Measurements from ENCODE around the gene KRTAP7-1.

The KRTAP7-1 gene

GRCh38 chr21:30842990-30843389 lies 13.4 kb upstream of the KRTAP7-1 start:
- no peaks in the 10 kb centered on the region for H3K9me3 ChIP-seq (ENCODE audit: insufficient read depth, low read length, severe bottlenecking)
- no peaks in the 10 kb centered on the region for H4K20me1 ChIP-seq (ENCODE audit: insufficient read depth, low read length)
- no peak overlapping the region for H3K27ac ChIP-seq (ENCODE audit: low read length)
- no peak overlapping the region for H3K9ac ChIP-seq (ENCODE audit: low read depth, low read length)
- DNase-seq, result no peak
- no peak overlapping the region for H3K4me2 ChIP-seq (ENCODE audit: insufficient read depth, low read length)
- no peaks in the 10 kb centered on the region for H3K79me2 ChIP-seq (ENCODE audit: insufficient read depth, low read length)
- no peak overlapping the region for H3K4me3 ChIP-seq (ENCODE audit: low read depth in 1 of 2, low read length in 2 of 2)
- no peak overlapping the region for H2AFZ ChIP-seq (ENCODE audit: low read depth, low read length)
- ATAC-seq (ENCODE audit: insufficient read depth, low read depth), result no peak
- no peaks in the 10 kb centered on the region for H3K4me1 ChIP-seq (ENCODE audit: insufficient read depth, low read length)
- H3K36me3 ChIP-seq (ENCODE audit: insufficient read depth, low read length), result no peaks in the 10 kb centered on the region
- TF ChIP-seq EZH2 (IDR thresholded peaks at IDR 0.05; ENCODE audit: borderline replicate concordance, low read depth, low read length, severe bottlenecking), result no peak
- TF ChIP-seq, protein P1, sequence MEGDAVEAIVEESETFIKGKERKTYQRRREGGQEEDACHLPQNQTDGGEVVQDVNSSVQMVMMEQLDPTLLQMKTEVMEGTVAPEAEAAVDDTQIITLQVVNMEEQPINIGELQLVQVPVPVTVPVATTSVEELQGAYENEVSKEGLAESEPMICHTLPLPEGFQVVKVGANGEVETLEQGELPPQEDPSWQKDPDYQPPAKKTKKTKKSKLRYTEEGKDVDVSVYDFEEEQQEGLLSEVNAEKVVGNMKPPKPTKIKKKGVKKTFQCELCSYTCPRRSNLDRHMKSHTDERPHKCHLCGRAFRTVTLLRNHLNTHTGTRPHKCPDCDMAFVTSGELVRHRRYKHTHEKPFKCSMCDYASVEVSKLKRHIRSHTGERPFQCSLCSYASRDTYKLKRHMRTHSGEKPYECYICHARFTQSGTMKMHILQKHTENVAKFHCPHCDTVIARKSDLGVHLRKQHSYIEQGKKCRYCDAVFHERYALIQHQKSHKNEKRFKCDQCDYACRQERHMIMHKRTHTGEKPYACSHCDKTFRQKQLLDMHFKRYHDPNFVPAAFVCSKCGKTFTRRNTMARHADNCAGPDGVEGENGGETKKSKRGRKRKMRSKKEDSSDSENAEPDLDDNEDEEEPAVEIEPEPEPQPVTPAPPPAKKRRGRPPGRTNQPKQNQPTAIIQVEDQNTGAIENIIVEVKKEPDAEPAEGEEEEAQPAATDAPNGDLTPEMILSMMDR (IDR thresholded peaks at IDR 0.05; ENCODE audit: borderline replicate concordance, extremely low read depth, low read length, poor library complexity, severe bottlenecking), result no peak
- no peaks in the 10 kb centered on the region for H3K27me3 ChIP-seq (ENCODE audit: insufficient read depth, low read length, poor library complexity)

DNA sequence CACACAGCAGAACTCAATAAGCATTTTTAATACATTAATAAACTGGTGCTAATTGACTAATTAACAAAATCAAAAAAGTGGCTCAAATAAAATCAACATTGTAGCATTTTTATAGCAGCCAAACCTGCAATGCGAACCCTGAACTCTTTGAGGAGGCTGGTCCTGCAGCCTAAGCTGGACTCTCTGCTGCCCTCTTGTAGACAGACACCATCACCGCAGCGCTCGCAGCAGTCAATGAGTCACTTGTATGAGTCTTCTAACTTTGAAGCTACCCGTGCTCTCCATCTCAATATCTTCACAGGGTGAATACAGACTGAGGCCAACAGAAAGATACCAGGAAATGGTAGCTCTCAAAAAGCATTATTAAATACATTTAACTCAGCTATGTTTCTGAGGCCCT lies 9.7 kb upstream of the KRTAP7-1 start:
- ATAC-seq (ENCODE audit: insufficient read depth, low read depth), result peak; percentile 62; the same call in 2 of the 3 replicates
- Histone ChIP-seq H3K27ac (ENCODE audit: low read length) (no peak overlapping the region), H4K20me1 (ENCODE audit: insufficient read depth, low read length) (no peaks in the 10 kb centered on the region), H3K4me2 (ENCODE audit: insufficient read depth, low read length) (no peak overlapping the region), H3K4me1 (ENCODE audit: insufficient read depth, low read length) (no peaks in the 10 kb centered on the region), H3K4me3 (ENCODE audit: low read depth in 1 of 2, low read length in 2 of 2) (no peak overlapping the region), H3K9me3 (ENCODE audit: insufficient read depth, low read length, severe bottlenecking) (no peaks in the 10 kb centered on the region), H3K27me3 (ENCODE audit: insufficient read depth, low read length, poor library complexity) (no peaks in the 10 kb centered on the region), H3K36me3 (ENCODE audit: insufficient read depth, low read length) (no peaks in the 10 kb centered on the region), H3K9ac (ENCODE audit: low read depth, low read length) (no peak overlapping the region), H3K79me2 (ENCODE audit: insufficient read depth, low read length) (no peaks in the 10 kb centered on the region), H2AFZ (ENCODE audit: low read depth, low read length) (no peak overlapping the region)
- TF ChIP-seq EZH2 (IDR thresholded peaks at IDR 0.05; ENCODE audit: borderline replicate concordance, low read depth, low read length, severe bottlenecking), result no peak
- TF ChIP-seq, protein P1 (IDR thresholded peaks at IDR 0.05; ENCODE audit: borderline replicate concordance, extremely low read depth, low read length, poor library complexity, severe bottlenecking), result peak; percentile 57
- DNase-seq, result peak; percentile 31

DNA sequence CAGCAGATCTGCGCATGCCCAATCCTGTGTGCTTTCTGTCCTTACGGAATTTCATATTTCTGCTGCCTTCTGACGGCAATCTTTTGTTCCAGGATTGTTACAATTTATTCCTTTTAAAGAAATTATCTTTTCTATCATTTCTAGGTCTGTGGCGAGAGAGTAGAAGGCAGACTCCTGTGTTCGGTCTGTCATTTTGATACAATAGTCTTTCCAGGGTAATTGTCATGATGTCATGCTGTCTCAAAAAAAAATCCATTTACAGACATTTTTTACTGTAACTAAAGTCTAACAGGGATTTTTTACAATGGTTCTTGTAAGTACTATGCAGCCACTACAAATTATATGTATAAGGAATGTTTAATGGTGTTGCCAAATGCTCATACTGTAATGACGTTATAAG lies 9.0 kb upstream of the KRTAP7-1 start:
- Histone ChIP-seq H3K9me3 (ENCODE audit: insufficient read depth, low read length, severe bottlenecking) (no peaks in the 10 kb centered on the region), H3K4me3 (ENCODE audit: low read depth in 1 of 2, low read length in 2 of 2) (no peak overlapping the region), H3K9ac (ENCODE audit: low read depth, low read length) (no peak overlapping the region), H3K36me3 (ENCODE audit: insufficient read depth, low read length) (no peaks in the 10 kb centered on the region), H3K4me1 (ENCODE audit: insufficient read depth, low read length) (no peaks in the 10 kb centered on the region), H3K4me2 (ENCODE audit: insufficient read depth, low read length) (no peak overlapping the region), H2AFZ (ENCODE audit: low read depth, low read length) (no peak overlapping the region), H4K20me1 (ENCODE audit: insufficient read depth, low read length) (no peaks in the 10 kb centered on the region), H3K27ac (ENCODE audit: low read length) (no peak overlapping the region), H3K27me3 (ENCODE audit: insufficient read depth, low read length, poor library complexity) (no peaks in the 10 kb centered on the region), H3K79me2 (ENCODE audit: insufficient read depth, low read length) (no peaks in the 10 kb centered on the region)
- DNase-seq, result no peak
- ATAC-seq (ENCODE audit: insufficient read depth, low read depth), result no peak
- TF ChIP-seq, protein P1 (IDR thresholded peaks at IDR 0.05; ENCODE audit: borderline replicate concordance, extremely low read depth, low read length, poor library complexity, severe bottlenecking), result no peak
- TF ChIP-seq EZH2 (IDR thresholded peaks at IDR 0.05; ENCODE audit: borderline replicate concordance, low read depth, low read length, severe bottlenecking), result no peak

Measured in DND-41 (cell line).